ENCODE measurements around the gene ARFRP1. TPM values are rescaled to one million over a fixed set of nuclear protein-coding genes. Genes with fewer than 3 reads are reported as not detected.

Gene ARFRP1
- total RNA-seq, 1 experiment from 2014 or later, result 71.2 TPM

- no peaks in the 10 kb centered on the region; the same call in 1 of the 2 replicates for H3K36me3 ChIP-seq (ENCODE audit: low read depth, low read length)
- DNase-seq (no peak), ATAC-seq (no peak)
- POLR2A ChIA-PET (ENCODE audit: unreplicated experiment), result interaction anchor here (0.6 kb wide), 1 partner anchor 956 kb away, joined by 4 read pairs; no protein-coding TSS in a partner anchor
- intact Hi-C loops (cut with micrococcal nuclease), result no loop called here
- no peaks in the 10 kb centered on the region for H3K27me3 ChIP-seq (ENCODE audit: low read length)
- no peak overlapping the region for H3K4me3 ChIP-seq (ENCODE audit: low read length)
- no peak overlapping the region for H3K4me2 ChIP-seq (ENCODE audit: low read length)
- H3K27ac ChIP-seq (ENCODE audit: low read length), result no peak overlapping the region
- H3K79me2 ChIP-seq (ENCODE audit: low read length), result no peaks in the 10 kb centered on the region
- no peaks in the 10 kb centered on the region for H4K20me1 ChIP-seq (ENCODE audit: low read length)
- H2AFZ ChIP-seq (ENCODE audit: low read length), result no peak overlapping the region
- BruUV-seq (replicated peaks), result no TSS peak
- H3K9me2 ChIP-seq (replicated peaks; ENCODE audit: low read length), result no peaks in the 10 kb centered on the region
- H3K4me1 ChIP-seq (ENCODE audit: insufficient read depth, low read length), result peaks cover 11% of the 10 kb centered on the region
- H3K9me3 ChIP-seq (ENCODE audit: low read length), result no peaks in the 10 kb centered on the region
- CTCF ChIA-PET, result no interaction called here
- no peak overlapping the region for H3K9ac ChIP-seq (ENCODE audit: low read length)
- TF ChIP-seq CTCF (conservative IDR thresholded peaks at IDR 0.05; ENCODE audit: low read depth, low read length) (no peak), EZH2phosphoT487 (IDR thresholded peaks at IDR 0.05; ENCODE audit: borderline replicate concordance, low read length) (no peak), EZH2 (IDR thresholded peaks at IDR 0.05; ENCODE audit: low read length, unreplicated experiment) (no peak)
- H3F3A ChIP-seq (ENCODE audit: low read length, unreplicated experiment), result no peaks in the 10 kb centered on the region
Observed at GRCh38 chr20:63689046-63690002, 18.5 kb downstream of the ARFRP1 start.

- H4K20me1 ChIP-seq (ENCODE audit: low read length), result no peaks in the 10 kb centered on the region
- no peaks in the 10 kb centered on the region; the same call in 1 of the 2 replicates for H3K36me3 ChIP-seq (ENCODE audit: low read depth, low read length)
- H3K4me3 ChIP-seq (ENCODE audit: low read length), result no peak overlapping the region
- no peaks in the 10 kb centered on the region for H3F3A ChIP-seq (ENCODE audit: low read length, unreplicated experiment)
- TF ChIP-seq EZH2 (IDR thresholded peaks at IDR 0.05; ENCODE audit: low read length, unreplicated experiment) (no peak), CTCF (conservative IDR thresholded peaks at IDR 0.05; ENCODE audit: low read depth, low read length) (no peak), EZH2phosphoT487 (IDR thresholded peaks at IDR 0.05; ENCODE audit: borderline replicate concordance, low read length) (no peak)
- BruUV-seq (replicated peaks), result no TSS peak
- no peak for DNase-seq
- H3K27me3 ChIP-seq (ENCODE audit: low read length), result no peaks in the 10 kb centered on the region
- POLR2A ChIA-PET (ENCODE audit: unreplicated experiment), result interaction anchor here (0.6 kb wide), 1 partner anchor 955 kb away, joined by 4 read pairs; no protein-coding TSS in a partner anchor
- ATAC-seq, result no peak
- intact Hi-C loops (cut with micrococcal nuclease), result no loop called here
- H3K4me1 ChIP-seq (ENCODE audit: insufficient read depth, low read length), result peaks cover 13% of the 10 kb centered on the region
- H3K9me3 ChIP-seq (ENCODE audit: low read length), result no peaks in the 10 kb centered on the region
- no peaks in the 10 kb centered on the region for H3K9me2 ChIP-seq (replicated peaks; ENCODE audit: low read length)
- no peak overlapping the region for H3K27ac ChIP-seq (ENCODE audit: low read length)
- no peak overlapping the region for H2AFZ ChIP-seq (ENCODE audit: low read length)
- CTCF ChIA-PET, result no interaction called here
- H3K79me2 ChIP-seq (ENCODE audit: low read length), result peaks cover 2% of the 10 kb centered on the region
- H3K9ac ChIP-seq (ENCODE audit: low read length), result no peak overlapping the region
- no peak overlapping the region for H3K4me2 ChIP-seq (ENCODE audit: low read length)
Observed at GRCh38 chr20:63688228-63689045, 19.3 kb downstream of the ARFRP1 start.

Data from PC-3 (cell line).